ENCODE measurements around the gene CNST.

The CNST gene

GRCh38 chr1:246576709-246577032, 10.4 kb downstream of the CNST start:
- peaks cover 86% of the 10 kb centered on the region for H3K79me2 ChIP-seq (ENCODE audit: low read length)
- H3K27ac ChIP-seq (ENCODE audit: low read length) = peak overlapping the region; percentile 84; the same call in 1 of the 2 replicates
- no peaks in the 10 kb centered on the region for H3K9me2 ChIP-seq (replicated peaks; ENCODE audit: insufficient read depth, low read length)
- H3K4me2 ChIP-seq (ENCODE audit: low read depth, low read length) = peak overlapping the region; percentile 87; the same call in 1 of the 2 replicates
- H3K4me1 ChIP-seq (ENCODE audit: low read length) = peaks cover 42% of the 10 kb centered on the region
- H3K9ac ChIP-seq (ENCODE audit: low read length) = no peak overlapping the region
- H3F3A ChIP-seq (ENCODE audit: insufficient read depth, low read length) = peaks cover 37% of the 10 kb centered on the region
- no peak overlapping the region for H2AFZ ChIP-seq (ENCODE audit: low read length)
- no peaks in the 10 kb centered on the region for H3K9me3 ChIP-seq (replicated peaks; ENCODE audit: insufficient read depth, low read length)
- no peak for TF ChIP-seq EZH2 (optimal IDR thresholded peaks at IDR 0.05; ENCODE audit: low read depth, low read length)
- no peak for TF ChIP-seq EZH2phosphoT487 (IDR thresholded peaks at IDR 0.05; ENCODE audit: low read length)
- TF ChIP-seq CTCF (IDR thresholded peaks at IDR 0.05; ENCODE audit: low read length) = no peak
- no peak overlapping the region for H3K4me3 ChIP-seq (ENCODE audit: low read length)
- no peaks in the 10 kb centered on the region for H4K20me1 ChIP-seq (ENCODE audit: insufficient read depth, low read length)
- no peak for DNase-seq
- H3K27me3 ChIP-seq (replicated peaks; ENCODE audit: insufficient read depth, low read length) = no peaks in the 10 kb centered on the region
- H3K36me3 ChIP-seq (replicated peaks; ENCODE audit: insufficient read depth, low read length) = no peaks in the 10 kb centered on the region

- Histone ChIP-seq H3K79me2 (ENCODE audit: low read length) (peaks cover 86% of the 10 kb centered on the region), H2AFZ (ENCODE audit: low read length) (peak overlapping the region; percentile 3; the same call in 1 of the 2 replicates), H3K4me2 (ENCODE audit: low read depth, low read length) (peak overlapping the region; percentile 87), H3K4me1 (ENCODE audit: low read length) (peaks cover 42% of the 10 kb centered on the region), H3K9me2 (replicated peaks; ENCODE audit: insufficient read depth, low read length) (no peaks in the 10 kb centered on the region), H3K27me3 (replicated peaks; ENCODE audit: insufficient read depth, low read length) (no peaks in the 10 kb centered on the region), H3K27ac (ENCODE audit: low read length) (peak overlapping the region; percentile 84), H4K20me1 (ENCODE audit: insufficient read depth, low read length) (no peaks in the 10 kb centered on the region), H3F3A (ENCODE audit: insufficient read depth, low read length) (peaks cover 37% of the 10 kb centered on the region), H3K4me3 (ENCODE audit: low read length) (peak overlapping the region; percentile 48), H3K9ac (ENCODE audit: low read length) (peak overlapping the region; percentile 46; the same call in 1 of the 2 replicates), H3K36me3 (replicated peaks; ENCODE audit: insufficient read depth, low read length) (no peaks in the 10 kb centered on the region), H3K9me3 (replicated peaks; ENCODE audit: insufficient read depth, low read length) (no peaks in the 10 kb centered on the region)
- DNase-seq = no peak
- TF ChIP-seq CTCF (IDR thresholded peaks at IDR 0.05; ENCODE audit: low read length) = no peak
- no peak for TF ChIP-seq EZH2phosphoT487 (IDR thresholded peaks at IDR 0.05; ENCODE audit: low read length)
- TF ChIP-seq EZH2 (optimal IDR thresholded peaks at IDR 0.05; ENCODE audit: low read depth, low read length) = no peak
These were observed 10.9 kb downstream of the CNST start for GRCh38 chr1:246577082-246577719.

- Histone ChIP-seq H3K27ac (ENCODE audit: low read length) (peak overlapping the region; percentile 84), H3K79me2 (ENCODE audit: low read length) (peaks cover 86% of the 10 kb centered on the region)
These were observed 11.5 kb downstream of the CNST start for GRCh38 chr1:246577720-246578106.

GRCh38 chr1:246579818-246580217, 13.6 kb downstream of the CNST start:
- peaks cover 37% of the 10 kb centered on the region for H3F3A ChIP-seq (ENCODE audit: insufficient read depth, low read length)
- H3K79me2 ChIP-seq (ENCODE audit: low read length) = peaks cover 88% of the 10 kb centered on the region
- H4K20me1 ChIP-seq (ENCODE audit: insufficient read depth, low read length) = no peaks in the 10 kb centered on the region
- peak overlapping the region; percentile 5; the same call in 1 of the 2 replicates for H3K4me3 ChIP-seq (ENCODE audit: low read length)
- no peak overlapping the region for H2AFZ ChIP-seq (ENCODE audit: low read length)
- H3K9me2 ChIP-seq (replicated peaks; ENCODE audit: insufficient read depth, low read length) = no peaks in the 10 kb centered on the region
- H3K9ac ChIP-seq (ENCODE audit: low read length) = peak overlapping the region; percentile 25
- peak overlapping the region; percentile 73 for H3K27ac ChIP-seq (ENCODE audit: low read length)
- TF ChIP-seq EZH2phosphoT487 (IDR thresholded peaks at IDR 0.05; ENCODE audit: low read length) (no peak), EZH2 (optimal IDR thresholded peaks at IDR 0.05; ENCODE audit: low read depth, low read length) (no peak), CTCF (IDR thresholded peaks at IDR 0.05; ENCODE audit: low read length) (no peak)
- DNase-seq = peak; percentile 61
- peaks cover 42% of the 10 kb centered on the region for H3K4me1 ChIP-seq (ENCODE audit: low read length)
- no peaks in the 10 kb centered on the region for H3K9me3 ChIP-seq (replicated peaks; ENCODE audit: insufficient read depth, low read length)
- no peaks in the 10 kb centered on the region for H3K27me3 ChIP-seq (replicated peaks; ENCODE audit: insufficient read depth, low read length)
- no peaks in the 10 kb centered on the region for H3K36me3 ChIP-seq (replicated peaks; ENCODE audit: insufficient read depth, low read length)
- H3K4me2 ChIP-seq (ENCODE audit: low read depth, low read length) = peak overlapping the region; percentile 58

More at GRCh38 chr1:246577720-246578106, 11.5 kb downstream of the CNST start:
- H3F3A ChIP-seq (ENCODE audit: insufficient read depth, low read length) = peaks cover 37% of the 10 kb centered on the region
- H3K27me3 ChIP-seq (replicated peaks; ENCODE audit: insufficient read depth, low read length) = no peaks in the 10 kb centered on the region
- no peaks in the 10 kb centered on the region for H3K36me3 ChIP-seq (replicated peaks; ENCODE audit: insufficient read depth, low read length)
- peak overlapping the region; percentile 87 for H3K4me2 ChIP-seq (ENCODE audit: low read depth, low read length)
- no peaks in the 10 kb centered on the region for H3K9me3 ChIP-seq (replicated peaks; ENCODE audit: insufficient read depth, low read length)
- H3K9ac ChIP-seq (ENCODE audit: low read length) = peak overlapping the region; percentile 46; the same call in 1 of the 2 replicates
- peak overlapping the region; percentile 48 for H3K4me3 ChIP-seq (ENCODE audit: low read length)
- H3K9me2 ChIP-seq (replicated peaks; ENCODE audit: insufficient read depth, low read length) = no peaks in the 10 kb centered on the region
- no peaks in the 10 kb centered on the region for H4K20me1 ChIP-seq (ENCODE audit: insufficient read depth, low read length)
- peak; percentile 55 for DNase-seq
- H3K4me1 ChIP-seq (ENCODE audit: low read length) = peaks cover 42% of the 10 kb centered on the region
- no peak for TF ChIP-seq EZH2 (optimal IDR thresholded peaks at IDR 0.05; ENCODE audit: low read depth, low read length)
- TF ChIP-seq EZH2phosphoT487 (IDR thresholded peaks at IDR 0.05; ENCODE audit: low read length) = no peak
- peak overlapping the region; percentile 3; the same call in 1 of the 2 replicates for H2AFZ ChIP-seq (ENCODE audit: low read length)
